Kidney (tissue), 14 donors: ENCODE measurements around the gene NKX1-1. TPM values are rescaled to one million over a fixed set of nuclear protein-coding genes. Genes with fewer than 3 reads are reported as not detected.
"Not testable (repeated sequence)": the region's sequence is repeated elsewhere in the genome, so short reads cannot be mapped to it uniquely, and the experiment has no call there.

Experiments
- DNase-seq, 5 donors: peaks; one replicate each; pipeline ENCODE4 v3.0.0-alpha.2; 2013 to 2020
- FAIRE-seq: peaks from 2 replicates; lab custom pipeline; 2012; peaks lifted over from hg19 to GRCh38; lab: Jason Lieb, UNC
- H3K27ac ChIP-seq, 2 donors: one replicate each; pipeline ENCODE4 v1.7.0; 2013; ENCODE audit warnings: low read depth in 2 of 2, low read length in 2 of 2, inconsistent platforms in 1 of 2
- H3K27me3 ChIP-seq: one replicate; pipeline ENCODE4 v1.7.1; 2013; ENCODE audit warnings: low read length, inconsistent platforms; ENCODE audit not compliant: control insufficient read depth, insufficient read depth
- H3K36me3 ChIP-seq, 3 donors: one replicate each; pipeline versions ENCODE4 v1.7.0 to v1.7.1; 2013; ENCODE audit warnings: low read length in 3 of 3, control low read depth in 1 of 3, inconsistent platforms in 1 of 3; ENCODE audit not compliant: insufficient read depth in 3 of 3, control insufficient read depth in 2 of 3
- H3K4me1 ChIP-seq, 3 donors: one replicate each; pipeline versions ENCODE4 v1.7.0 to v1.7.1; 2013; ENCODE audit warnings: low read length in 3 of 3, inconsistent platforms in 1 of 3, low read depth in 1 of 3; ENCODE audit not compliant: control insufficient read depth in 2 of 3, insufficient read depth in 2 of 3
- H3K4me3 ChIP-seq, 3 donors: one replicate each; pipeline versions ENCODE4 v1.7.0 to v1.8.1; 2013; ENCODE audit warnings: low read length in 3 of 3, control low read depth in 1 of 3, inconsistent platforms in 1 of 3
- H3K9ac ChIP-seq, 3 donors: one replicate each; pipeline versions ENCODE4 v1.7.0 to v1.7.1; 2013; ENCODE audit warnings: low read length in 3 of 3, control low read depth in 1 of 3, inconsistent platforms in 1 of 3
- H3K9me3 ChIP-seq, 3 donors: one replicate each; pipeline versions ENCODE4 v1.7.0 to v1.7.1; 2013; ENCODE audit warnings: low read length in 3 of 3, control low read depth in 1 of 3, inconsistent platforms in 1 of 3; ENCODE audit not compliant: control insufficient read depth in 2 of 3, insufficient read depth in 1 of 3
- intact Hi-C: fragments of 100-400 bp; cut with DNase I; formaldehyde crosslinking; loops from one replicate; pipeline ENCODE4 v1.11.1; 2022
- polyA plus RNA-seq: library from polyadenylated mRNA; stranded (reverse); fragments of 350-450 nt; fragmentation: Illumina TruSeq; extraction: RNeasy Lipid Tissue Mini Kit (QIAGEN cat#74804); gene quantifications from one replicate; pipeline ENCODE4 v1.2.3, GENCODE V29; 2014; ENCODE audit warnings: low read depth, low replicate concordance; ENCODE audit not compliant: insufficient read depth
- total RNA-seq: library from RNA; stranded (reverse); fragmentation: NEBNext Ultra II Directional; extraction: Animal tissue kit (Norgen Biotek cat#: 25700); gene quantifications from one replicate; pipeline ENCODE4 v1.2.1, GENCODE V29; 2021
- TF ChIP-seq, protein P1 (sequence below): IDR thresholded peaks from 3 replicates; pipeline ENCODE4 v1.5.1; 2012; ENCODE audit warnings: mild to moderate bottlenecking, moderate library complexity, borderline replicate concordance; ENCODE audit not compliant: insufficient read depth; ENCODE audit errors: extremely low read depth
- donor health status: control.
- donor health status: control.
- donor health status: control.
- donor health status: control.
- donor health status: control.
- donor health status: DM: yes; HTN: yes; CAD: no.
- donor health status: Normal renal cell carcinoma (clear cell type).

The NKX1-1 gene
- total and polyA plus RNA-seq, 2 donors from 2014 or later: not detected

DNA sequence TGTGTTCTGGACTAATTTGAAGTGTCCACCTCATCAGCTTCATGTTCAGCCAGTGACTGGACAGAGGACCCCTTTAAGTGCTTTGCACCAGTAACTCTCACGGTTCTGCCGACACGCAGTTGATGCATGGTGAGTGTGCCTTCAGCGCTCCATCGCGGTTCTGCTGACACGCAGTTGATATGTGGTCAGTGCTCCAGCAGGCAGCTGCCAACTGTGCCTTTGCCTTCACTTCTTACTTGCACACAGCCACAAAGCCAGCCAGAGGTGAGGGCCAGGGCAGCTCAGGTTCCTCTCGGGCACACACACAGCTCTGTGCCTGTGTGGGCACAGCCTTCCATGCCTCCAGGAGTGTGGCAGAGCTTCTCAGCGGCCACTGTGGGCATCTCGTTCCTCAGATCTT lies 12.4 kb downstream of the NKX1-1 start:
- FAIRE-seq (no peak), DNase-seq (peak in 1 of 5 donors; percentile 30)
- H3K4me3 ChIP-seq: no peak overlapping the region
- no peaks in the 10 kb centered on the region for H3K4me1 ChIP-seq
- H3K27me3 ChIP-seq: no peaks in the 10 kb centered on the region
- peaks cover 0 to 4% (median 0%) of the 10 kb centered on the region in 3 donors for H3K9me3 ChIP-seq
- H3K36me3 ChIP-seq: peaks cover 0 to 5% (median 4%) of the 10 kb centered on the region in 3 donors
- intact Hi-C loops: no loop called here
- no peak overlapping the region for H3K27ac ChIP-seq
- TF ChIP-seq, protein P1, sequence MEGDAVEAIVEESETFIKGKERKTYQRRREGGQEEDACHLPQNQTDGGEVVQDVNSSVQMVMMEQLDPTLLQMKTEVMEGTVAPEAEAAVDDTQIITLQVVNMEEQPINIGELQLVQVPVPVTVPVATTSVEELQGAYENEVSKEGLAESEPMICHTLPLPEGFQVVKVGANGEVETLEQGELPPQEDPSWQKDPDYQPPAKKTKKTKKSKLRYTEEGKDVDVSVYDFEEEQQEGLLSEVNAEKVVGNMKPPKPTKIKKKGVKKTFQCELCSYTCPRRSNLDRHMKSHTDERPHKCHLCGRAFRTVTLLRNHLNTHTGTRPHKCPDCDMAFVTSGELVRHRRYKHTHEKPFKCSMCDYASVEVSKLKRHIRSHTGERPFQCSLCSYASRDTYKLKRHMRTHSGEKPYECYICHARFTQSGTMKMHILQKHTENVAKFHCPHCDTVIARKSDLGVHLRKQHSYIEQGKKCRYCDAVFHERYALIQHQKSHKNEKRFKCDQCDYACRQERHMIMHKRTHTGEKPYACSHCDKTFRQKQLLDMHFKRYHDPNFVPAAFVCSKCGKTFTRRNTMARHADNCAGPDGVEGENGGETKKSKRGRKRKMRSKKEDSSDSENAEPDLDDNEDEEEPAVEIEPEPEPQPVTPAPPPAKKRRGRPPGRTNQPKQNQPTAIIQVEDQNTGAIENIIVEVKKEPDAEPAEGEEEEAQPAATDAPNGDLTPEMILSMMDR: no peak
- H3K9ac ChIP-seq: no peak overlapping the region

DNA sequence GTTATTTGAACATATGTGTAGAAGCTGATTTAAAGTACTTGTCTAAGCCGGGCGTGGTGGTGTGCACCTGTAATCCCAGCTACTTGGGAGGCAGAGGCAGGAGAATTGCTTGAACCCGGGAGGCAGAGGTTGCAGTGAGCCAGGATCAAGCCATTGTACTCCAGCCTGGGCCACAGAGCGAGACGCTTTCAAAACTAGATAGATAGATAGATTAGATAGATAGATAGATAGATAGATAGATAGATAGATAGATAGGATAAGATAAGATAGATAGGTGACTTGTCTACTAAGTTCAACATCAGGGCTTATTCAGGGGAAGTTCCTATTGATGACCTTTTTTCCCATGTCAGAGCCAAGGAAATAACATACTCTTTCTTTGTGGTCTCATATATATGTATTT lies 12.9 kb downstream of the NKX1-1 start:
- H3K27me3 ChIP-seq, H3K4me1 ChIP-seq, H3K27ac ChIP-seq, FAIRE-seq, H3K36me3 ChIP-seq, intact Hi-C loops, H3K9ac ChIP-seq, H3K4me3 ChIP-seq, H3K9me3 ChIP-seq: not testable (repeated sequence)
- DNase-seq: peak in 1 of 5 donors; percentile 10

DNA sequence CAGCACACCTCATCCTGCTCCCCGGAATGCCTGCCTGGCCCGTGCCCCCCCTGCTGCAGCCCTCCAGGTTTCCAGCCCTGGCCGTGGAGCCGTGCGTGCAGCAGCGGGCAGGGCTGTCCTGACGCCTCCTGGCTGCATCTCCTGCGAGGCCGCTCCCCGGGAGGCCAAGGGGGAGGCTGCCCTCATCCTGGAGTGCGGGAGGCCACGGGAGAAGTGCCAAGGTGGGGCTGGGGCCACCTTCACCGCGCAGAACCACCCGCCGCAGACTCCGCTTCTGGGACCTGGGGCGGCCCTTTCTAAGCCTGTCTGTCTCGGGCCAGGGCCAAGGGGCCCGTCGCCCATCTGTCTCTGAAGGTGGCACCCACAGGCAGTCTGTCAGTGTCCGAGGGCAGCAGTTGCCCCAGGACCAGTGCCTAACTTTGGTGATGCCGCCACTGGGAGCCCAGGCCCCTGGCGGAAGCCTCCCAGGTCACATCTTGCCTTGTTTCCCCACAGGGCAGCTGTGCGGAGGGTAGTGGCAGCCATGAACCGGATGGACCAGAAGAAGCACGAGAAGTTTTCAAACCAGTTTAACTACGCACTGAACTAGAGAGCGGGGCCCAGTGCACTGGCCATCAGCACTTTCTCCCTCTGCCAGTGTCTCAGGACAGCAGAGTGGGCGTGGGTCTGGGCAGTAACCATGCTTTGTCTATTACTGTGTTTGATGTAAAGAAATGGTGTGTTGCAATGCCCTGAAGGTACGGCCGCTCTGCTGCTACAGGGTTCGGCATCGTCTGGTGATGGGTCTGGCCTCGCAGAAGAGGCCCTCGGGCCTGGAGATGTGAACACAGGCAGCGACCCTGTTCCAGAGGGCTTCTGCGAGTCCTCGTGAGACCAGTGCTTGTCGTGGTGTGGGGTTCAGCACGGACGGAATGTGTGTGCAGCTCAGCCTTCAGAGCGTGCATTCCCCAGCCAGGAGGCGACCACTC lies 20.6 kb downstream of the NKX1-1 start:
- intact Hi-C loops: no loop called here
- Histone ChIP-seq H3K27me3 (no peaks in the 10 kb centered on the region), H3K4me3 (no peak overlapping the region), H3K27ac (no peak overlapping the region), H3K9me3 (peaks cover 0 to 8% (median 0%) of the 10 kb centered on the region in 3 donors), H3K36me3 (peaks cover 0 to 4% (median 2%) of the 10 kb centered on the region in 3 donors), H3K9ac (no peak overlapping the region), H3K4me1 (no peaks in the 10 kb centered on the region)
- DNase-seq (peak in 1 of 5 donors; percentile 71), FAIRE-seq (no peak)
- TF ChIP-seq, protein P1: no peak

DNA sequence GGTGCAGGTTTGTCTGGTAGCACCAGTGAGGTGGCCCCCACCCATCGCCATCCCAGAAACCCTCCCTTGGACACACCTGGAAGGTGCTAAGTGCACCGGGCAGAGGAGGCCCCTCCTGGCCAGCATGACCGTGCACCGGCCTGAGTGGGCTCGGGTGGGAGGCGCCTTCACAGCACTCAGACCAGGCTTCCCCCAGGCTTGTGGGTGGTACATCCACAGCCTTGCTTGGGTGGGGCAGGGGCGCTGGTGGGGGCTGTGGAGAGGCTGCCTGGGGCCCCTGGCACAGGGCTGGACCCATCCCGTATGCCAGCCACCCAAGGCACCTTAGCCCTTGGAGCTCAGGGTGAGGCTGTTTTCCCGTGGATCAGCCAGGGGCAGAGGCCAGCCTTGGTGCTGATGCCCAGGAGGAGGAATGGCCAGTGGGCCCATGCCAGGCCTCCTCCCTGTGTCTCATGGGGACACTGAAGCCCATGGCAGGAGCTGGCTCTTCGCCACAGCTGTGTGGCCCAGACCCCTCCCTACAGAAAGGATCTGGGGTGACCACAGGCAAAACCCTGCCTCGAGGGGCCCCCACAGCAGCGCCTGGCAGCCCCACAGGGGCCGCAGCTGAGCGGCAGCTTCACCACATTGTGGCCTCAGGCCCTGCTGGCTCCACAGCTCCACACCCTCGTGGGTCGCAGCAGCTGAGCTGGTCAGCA lies 21.4 kb downstream of the NKX1-1 start:
- intact Hi-C loops: no loop called here
- Histone ChIP-seq H3K27ac (no peak overlapping the region), H3K4me1 (no peaks in the 10 kb centered on the region), H3K9me3 (peaks cover 0 to 8% (median 0%) of the 10 kb centered on the region in 3 donors), H3K27me3 (no peaks in the 10 kb centered on the region), H3K9ac (no peak overlapping the region), H3K36me3 (peaks cover 0 to 4% (median 2%) of the 10 kb centered on the region in 3 donors), H3K4me3 (no peak overlapping the region)
- TF ChIP-seq, protein P1: no peak
- DNase-seq: peak in 1 of 5 donors; percentile 38
- FAIRE-seq: no peak
